HG03575 (cell line): ENCODE results near the gene NKX6-2.

ENCODE experiments used
- ATAC-seq: cut with Tn5 transposase; IDR thresholded peaks from one replicate; pipeline ENCODE4 v1.9.1; 2021; ENCODE audit not compliant: unreplicated experiment, insufficient number of reproducible peaks, low FRiP score; ENCODE audit errors: extremely low read depth

The NKX6-2 gene

DNA sequence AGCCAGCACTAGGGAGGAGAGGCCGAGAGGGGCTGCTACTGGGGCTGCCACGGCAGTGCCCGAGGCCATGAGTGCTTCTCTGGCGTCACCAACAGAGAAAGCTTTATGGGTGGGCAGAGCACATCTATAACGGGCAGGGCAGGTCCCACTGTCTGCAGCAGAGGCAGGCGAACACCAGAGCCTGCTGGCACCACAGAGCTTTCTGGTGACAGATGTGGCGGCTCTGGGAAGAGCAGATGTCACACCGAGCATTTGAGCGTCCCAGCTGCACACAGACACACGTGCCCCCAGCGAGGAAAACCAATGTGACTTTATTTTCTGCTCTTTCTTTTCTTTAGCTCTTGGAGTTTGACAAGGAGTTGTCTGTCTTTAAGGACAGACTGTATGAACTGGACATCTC, 20.5 kb downstream of the NKX6-2 start:
- ATAC-seq: no peak

DNA sequence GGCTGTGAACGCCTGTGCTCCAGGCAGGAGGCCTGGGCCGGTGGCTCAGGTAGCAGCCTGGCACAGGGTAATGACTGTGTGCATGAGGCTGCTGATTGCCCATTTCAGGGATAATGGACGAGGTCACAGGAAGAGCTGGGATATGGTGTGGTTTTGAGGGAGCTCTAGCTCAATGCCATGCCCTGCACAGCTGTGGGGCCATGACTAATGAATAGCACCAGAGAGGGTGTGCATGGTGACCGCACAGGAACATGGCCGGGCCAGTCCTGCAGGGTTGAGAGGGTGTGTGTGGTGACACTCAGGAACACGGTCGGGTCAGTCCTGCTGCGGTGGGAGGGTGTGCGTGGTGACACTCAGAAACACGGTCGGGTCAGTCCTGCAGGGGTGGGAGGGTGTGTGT, 21.8 kb downstream of the NKX6-2 start:
- no peak for ATAC-seq

DNA sequence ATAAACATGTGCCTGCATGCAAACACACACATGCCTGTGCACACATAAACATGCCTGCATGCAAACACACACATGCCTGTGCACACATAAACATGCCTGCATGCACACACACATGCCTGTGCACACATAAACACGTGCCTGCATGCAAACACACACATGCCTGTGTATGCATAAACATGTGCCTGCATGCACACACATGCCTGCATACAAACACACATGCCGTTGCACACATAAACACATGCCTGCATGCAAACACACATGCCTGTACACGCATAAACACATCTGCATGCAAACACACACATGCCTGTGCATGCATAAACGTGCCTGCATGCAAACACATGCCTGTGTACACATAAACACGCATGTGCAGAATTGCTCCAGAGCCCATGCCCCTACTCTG, 22.4 kb downstream of the NKX6-2 start:
- no peak for ATAC-seq

DNA sequence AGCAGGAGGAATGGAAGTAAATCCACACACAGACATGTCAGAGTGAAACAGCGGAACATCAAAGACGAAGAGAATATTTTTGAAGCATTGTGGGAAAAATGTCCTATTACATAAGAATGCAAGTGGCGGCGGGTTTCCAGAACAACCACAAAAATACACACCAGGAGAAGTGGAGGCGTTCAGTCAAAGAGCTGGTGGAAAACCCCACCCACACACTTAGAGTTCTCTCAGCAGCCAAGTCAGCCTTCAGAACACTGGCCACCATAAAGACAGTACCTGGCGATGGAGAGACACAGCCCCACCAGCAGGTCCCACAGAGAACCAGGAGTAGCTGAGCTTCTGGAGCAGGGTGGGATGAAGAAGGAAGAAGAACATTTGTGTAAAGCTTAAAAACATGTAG, 23.7 kb downstream of the NKX6-2 start:
- ATAC-seq: no peak

DNA sequence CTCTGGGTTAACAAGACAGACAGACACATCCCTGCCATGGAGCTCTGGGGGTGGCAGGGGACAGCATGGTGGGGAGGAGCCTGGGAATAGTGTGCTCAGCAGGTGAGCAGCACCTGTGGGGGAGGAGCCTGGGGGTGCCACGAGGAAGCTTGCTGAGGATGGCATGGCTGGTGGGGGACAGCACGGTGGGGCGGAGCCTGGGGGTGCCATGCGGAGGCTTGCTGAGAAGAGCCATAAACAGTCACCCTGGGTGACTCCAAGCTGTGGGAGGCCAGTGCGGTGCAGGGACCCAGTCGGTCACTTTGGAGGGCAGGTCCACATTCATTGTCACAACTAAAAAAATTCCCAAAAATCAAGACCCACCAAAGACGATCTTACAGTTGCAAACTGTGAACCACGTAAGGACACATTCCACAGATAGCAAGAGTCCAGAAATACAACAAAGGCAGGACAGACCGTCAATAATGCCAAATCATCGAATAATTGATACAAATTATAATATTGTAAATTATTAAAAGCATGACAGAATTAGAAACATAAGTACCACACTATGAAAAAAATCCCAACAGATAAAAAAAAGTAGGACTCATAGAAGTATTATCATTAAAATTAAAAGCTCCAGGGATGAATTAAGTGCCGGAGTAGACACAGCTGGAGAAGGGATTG, 24.4 kb downstream of the NKX6-2 start:
- ATAC-seq: no peak

DNA sequence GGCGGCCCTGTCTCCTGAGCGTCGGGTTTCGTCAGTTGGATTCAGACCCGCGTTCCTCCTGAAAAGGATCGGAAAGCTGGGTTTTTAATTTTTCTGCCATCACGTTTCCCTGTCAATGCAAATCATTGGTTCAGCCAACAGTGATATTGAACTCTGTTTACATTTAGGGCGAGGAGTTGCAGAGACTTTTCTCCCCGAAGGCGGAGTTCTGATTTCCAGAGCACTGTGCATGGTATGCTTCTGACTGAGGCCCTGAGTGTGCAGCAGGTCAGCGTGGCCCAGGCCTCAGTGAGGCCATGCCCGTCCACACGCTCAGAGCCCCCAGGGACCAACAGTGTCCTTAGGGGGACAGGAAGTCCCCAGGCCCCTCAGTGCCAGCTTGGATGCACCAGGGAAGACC, 27.1 kb downstream of the NKX6-2 start:
- no peak for ATAC-seq

DNA sequence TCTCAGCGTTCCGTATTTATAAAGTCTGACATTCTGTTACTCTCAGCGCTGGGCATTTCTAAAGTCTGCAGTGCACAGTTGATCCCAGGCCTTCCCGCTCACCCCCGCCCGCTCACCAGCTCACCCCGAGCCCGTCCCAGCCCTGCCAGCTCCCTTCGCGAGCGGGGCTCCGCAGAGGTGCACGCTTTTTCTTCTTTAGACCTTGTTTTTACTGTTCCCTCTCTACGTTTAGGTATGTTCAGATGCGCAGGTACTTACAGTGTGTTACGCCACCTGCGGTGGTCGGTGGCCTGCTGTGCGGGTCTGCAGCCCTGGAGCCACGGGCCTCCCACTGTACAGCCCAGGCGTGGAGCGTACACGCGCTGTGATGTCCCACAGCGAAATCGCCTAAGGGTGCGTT, 28.8 kb downstream of the NKX6-2 start:
- no peak for ATAC-seq

DNA sequence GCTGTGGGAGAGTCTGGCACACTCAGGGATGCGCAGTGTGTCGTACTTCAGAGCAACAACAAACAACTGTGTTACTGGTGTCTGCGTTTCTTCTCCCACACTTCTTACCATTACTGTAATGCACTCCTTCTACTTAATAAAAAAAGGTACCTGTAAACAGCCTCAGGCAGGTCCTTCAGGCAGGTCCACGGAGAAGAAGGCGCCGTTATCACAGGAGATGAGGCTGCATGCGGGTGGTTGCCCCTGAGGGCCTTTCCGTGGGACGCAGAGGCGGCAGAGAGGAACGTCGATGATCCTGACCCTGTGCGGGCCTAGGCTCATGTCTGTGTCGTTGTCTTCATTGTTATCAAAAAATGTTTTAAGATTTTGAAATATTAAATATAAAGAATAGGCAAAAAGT, 29.4 kb downstream of the NKX6-2 start:
- ATAC-seq: no peak

DNA sequence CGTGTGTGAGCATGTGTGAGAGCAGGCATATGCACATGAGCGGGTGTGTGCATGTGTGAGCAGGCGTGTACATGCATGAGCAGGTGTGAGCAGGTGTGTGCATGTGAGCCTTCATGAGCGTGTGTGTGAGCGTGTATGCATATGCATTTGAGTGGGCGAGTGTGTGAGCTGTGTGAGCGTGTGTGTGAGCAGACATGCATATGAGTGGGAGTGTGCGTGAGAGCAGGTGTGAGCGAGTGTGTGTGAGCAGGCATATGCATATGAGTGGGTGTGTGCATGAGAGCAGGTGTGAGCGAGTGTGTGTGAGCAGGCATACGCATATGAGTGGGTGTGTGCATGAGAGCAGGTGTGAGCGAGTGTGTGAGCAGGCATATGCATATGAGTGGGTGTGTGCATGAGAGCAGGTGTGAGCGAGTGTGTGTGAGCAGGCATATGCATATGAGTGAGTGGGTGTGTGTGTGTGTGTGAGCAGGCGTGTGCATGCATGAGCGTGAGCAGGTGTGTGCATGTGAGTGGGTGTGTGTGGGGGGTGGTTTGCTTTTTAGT, 30.7 kb downstream of the NKX6-2 start:
- ATAC-seq: no peak

DNA sequence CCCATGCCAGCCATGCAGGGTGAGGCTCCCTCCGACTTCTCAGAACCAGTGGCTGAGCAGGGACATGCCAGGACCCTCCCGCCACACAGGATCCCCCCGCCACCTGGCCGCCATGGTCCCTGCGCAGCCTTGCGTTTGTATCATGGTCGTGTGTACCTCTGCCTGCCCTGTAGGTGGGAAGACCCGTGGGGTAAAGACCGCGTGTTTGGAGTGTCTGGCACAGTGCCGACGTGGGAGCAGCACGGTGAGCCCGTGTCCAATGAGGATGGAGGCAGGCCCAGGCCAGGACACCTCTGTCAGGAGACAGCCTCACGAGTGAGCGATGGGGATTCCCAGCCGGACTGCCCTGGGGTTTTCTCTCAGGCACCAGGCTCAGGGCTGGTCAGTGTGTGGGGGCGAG, 31.9 kb downstream of the NKX6-2 start:
- no peak for ATAC-seq

DNA sequence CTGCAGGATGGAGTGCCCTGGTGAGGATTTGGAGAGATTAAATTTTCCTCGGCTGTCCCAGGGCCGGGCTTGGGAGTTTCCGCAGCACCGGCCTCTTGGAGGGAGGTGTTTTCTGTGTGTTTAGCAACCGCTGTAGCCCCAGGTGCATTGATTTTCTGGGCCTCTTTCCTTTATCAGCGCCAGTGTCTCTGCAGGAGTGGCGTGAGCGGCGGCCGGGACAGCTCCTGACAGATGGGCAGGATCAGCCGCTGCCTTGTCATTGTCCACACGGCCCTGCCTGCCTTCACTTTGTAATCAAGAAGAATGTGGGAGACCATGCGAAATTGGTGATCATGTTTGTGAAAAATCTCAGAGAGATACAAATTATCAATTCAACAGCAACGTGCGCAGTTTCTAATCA, 32.4 kb downstream of the NKX6-2 start:
- no peak for ATAC-seq

DNA sequence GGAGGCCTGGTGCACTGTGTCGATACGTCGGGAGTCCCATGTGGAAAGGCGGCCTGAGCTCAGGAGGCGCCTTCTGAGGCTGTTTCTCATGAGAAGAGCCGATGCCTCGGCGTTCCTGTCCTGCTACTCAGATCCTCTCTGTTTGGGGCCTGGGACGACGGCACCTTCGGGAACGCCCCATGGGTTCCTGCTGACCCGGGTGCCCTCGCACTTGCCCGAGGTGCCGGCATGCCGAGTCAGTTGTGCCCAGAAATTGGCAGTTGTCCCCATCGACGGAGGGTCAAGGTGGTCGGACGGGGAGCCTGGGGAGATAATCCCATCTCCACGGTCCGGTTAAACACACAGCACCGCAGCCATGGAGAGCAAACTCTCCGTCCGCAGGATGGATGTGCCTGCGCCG, 33.0 kb downstream of the NKX6-2 start:
- no peak for ATAC-seq

DNA sequence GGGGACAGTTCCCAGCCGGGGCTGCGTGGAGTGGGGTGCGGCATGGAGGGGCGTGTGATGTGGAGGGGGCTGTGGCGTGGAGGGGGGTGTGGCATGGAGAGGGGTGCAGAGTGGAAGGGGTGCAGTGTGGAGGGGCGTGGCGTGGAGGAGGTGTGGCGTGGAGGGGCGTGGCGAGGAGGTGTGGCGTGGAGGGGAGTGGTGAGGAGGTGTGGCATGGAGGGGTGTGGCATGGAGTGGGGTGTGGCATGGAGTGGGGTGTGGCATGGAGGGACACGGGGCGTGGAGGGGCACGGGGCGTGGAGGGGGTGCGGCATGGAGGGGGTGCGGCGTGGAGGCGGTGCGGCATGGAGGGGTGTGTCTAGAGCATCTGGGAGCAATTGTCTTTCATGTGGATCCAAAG, 33.6 kb downstream of the NKX6-2 start:
- ATAC-seq: no peak

DNA sequence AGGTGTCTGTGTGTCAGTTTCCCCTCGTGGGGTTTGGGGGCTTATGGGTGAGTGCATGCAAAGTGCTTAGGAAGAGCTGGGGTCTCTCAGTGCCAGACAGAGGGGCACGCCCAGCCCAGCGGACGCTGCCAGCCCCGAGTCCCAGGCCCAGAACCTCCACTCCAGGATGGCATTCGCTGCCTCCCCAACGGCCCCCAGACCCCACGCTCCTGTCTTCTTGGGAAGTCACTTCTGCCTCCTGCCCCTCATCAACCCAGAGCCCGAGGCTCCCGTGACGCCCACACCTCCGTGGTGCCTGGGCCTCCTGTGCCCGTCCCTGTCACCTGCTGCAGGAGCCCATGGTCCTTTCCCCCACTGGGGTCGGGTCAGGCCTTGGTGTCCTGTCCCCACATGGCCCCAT, 35.0 kb downstream of the NKX6-2 start:
- no peak for ATAC-seq

DNA sequence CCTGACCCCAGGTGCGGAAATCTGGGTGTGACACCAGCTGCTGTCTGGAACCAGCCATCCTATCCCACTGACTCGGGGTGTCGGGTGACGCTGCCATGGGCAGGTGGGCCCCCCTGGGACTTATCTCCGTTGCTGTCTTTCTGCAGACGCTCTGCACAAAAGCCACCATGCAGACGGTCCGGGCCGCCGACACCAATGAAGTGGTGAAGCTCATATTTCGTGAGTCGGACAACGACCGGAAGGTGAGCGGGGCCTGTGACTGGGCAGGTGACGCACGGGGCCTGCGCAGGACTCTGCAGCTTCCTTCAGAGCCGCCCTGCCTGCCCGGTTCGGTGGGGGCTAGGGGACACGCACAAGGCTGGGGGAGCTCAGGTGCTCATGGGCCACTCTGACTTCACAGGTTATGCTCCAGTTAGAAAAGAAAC, 36.6 kb downstream of the NKX6-2 start:
- no peak for ATAC-seq

DNA sequence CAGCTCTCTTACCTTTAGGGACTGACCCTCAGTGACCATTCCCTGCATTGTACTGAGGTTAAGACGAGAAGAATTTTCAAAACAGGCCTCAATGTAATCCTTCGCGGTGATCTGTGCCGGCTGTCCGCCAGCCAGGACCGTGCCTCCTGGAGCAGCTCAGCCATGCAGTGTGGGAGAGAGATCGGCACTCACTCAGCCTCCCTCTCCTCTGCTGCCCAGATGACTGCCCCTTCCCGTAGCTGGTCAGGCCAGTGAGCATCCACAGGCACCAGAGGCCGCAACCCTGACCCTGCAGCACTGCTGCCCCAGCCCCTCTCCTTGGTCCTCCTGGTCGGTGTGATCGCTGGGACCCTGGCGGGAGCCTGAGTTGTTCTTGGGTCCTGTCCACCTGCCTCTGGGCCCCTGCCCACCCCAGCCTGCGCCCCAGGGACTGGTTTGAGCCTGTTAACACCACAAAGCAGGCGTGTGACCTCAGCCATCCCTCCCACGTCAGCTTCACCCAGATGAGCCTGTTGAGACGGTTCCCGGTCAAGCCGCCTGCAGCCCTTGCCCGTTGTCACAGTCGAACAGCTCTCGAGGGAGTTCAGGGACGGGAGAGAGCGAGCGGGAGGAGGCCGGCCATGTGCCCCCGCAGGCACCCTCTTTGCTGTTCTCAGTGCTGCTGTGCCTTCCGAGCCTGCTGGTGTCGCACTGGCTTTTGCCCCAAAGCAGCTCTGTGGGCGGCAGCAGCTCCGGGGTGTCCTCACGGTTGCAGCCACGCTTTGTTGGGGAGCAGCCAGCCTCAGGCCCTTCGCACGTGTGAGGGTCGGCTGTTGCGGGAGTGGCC, 37.2 kb downstream of the NKX6-2 start:
- no peak for ATAC-seq

DNA sequence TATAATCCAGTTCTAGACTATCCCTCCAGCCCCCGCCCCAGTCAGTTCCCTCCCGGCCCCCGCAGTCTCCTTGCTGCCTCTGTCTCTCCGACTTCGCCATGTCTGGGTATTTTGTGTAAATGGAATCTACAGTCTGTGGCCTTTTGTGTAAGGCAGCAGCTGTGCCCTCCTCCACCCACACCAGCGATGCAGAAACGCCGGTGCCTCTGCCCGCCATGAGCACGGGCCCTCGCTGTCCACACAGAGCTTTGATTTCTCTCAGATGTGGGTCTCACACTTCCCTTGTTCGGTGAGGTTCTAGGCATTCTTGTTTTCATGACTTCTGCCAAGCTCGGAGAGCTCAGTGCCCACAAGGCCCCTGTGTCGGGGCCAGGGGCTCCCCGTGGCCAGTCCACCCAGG, 37.8 kb downstream of the NKX6-2 start:
- ATAC-seq: no peak

DNA sequence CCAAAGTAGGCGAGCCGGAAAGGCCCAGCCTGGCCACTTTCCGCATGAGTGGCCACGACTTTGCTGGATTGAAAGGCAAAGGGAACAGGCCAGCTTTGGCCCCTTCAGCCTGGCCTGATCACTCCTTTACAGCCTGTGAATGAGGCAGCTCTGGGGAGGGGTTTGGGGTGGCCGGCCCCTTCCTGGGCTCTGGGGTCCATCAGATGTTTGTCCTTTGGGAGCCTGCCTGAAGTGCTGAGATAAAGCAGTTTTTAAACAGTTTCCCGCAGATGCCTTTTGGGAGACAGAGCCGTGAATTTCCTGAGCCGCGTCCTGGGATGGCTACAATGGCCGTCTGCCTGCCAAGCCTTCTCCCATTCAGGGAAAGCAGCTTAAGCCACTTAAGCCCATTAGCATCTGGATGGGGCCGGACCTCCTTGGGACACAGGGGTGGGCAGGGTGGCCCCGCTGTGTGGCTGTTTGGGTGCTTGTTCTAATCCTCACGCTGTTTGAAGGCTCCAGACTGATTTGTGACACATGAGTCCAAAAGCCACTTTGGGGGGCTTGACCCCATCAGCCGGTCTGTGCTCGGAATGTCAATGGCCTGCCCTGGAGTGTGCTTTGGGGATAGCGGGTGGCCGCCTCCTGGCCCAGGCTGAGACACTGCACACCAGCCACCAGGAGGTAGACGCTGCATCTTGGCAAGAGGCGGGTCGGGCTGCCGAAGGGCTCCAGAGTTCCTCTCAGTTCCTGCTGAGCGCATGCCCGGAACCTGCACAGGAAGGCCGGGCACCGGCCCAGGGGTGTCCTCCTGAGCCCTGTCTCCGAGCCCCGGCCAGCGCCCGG, 38.9 kb downstream of the NKX6-2 start:
- ATAC-seq: no peak

DNA sequence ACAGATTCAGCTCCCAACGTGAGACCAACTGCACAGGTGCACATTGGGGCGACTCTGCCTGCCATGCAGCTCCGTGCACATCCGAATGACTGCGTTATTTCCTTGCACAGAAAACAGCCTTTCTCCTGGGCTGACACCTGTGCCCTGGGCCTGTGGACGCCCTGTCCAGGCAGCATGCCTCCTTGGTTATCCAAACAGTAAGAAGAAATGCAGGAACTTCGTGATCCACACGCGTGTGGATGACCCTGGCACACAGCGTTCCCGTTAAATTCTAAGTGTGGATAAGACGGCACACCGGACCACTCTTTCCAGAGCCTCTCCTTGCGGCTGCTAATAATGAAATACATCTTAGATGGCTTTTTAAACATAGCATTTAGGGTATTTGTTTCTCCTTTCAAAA, 39.6 kb downstream of the NKX6-2 start:
- no peak for ATAC-seq

DNA sequence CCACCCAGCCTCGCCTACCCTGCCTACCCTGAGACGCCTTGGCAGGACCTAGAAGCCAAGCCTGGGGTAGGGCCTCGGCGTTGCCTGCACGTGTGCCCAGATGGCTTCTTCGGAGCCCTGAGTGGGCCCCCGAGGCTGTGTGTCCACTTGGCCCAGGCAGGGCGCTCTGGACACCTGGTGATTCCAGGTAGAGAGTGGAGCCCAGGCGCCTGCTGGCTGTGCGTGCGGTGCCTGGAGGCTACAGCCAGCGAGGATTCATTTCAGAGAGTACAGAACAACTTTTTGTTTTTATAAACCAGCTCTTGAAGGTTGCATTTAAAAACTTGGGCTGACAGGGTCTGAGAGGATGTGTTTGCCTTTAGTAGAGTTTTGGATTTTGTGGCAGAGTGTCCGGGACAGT, 40.0 kb downstream of the NKX6-2 start:
- no peak for ATAC-seq
